Gastroesophageal sphincter (tissue), 4 donors: ENCODE measurements around the gene P3H1. TPM values are rescaled to one million over a fixed set of nuclear protein-coding genes. Genes with fewer than 3 reads are reported as not detected.

Experiments
- ATAC-seq: fragments of 150-250 bp; one replicate; pipeline ENCODE4 v1.9.1; 2016; ENCODE audit warnings: mild to moderate bottlenecking, moderate library complexity
- H3K27ac ChIP-seq, 4 donors: fragments of 200-600 bp; sonication (generic) in 3 of 4; 1 replicate in 3 of 4; 2 replicates in 1 of 4; pipeline ENCODE4 v1.5.1; 2016 to 2019
- H3K27me3 ChIP-seq: fragments of 200-600 bp; sonication (generic); one replicate; pipeline ENCODE4 v1.5.1; 2019
- H3K36me3 ChIP-seq, 2 donors: fragments of 200-600 bp; sonication (generic); one replicate each; pipeline ENCODE4 v1.5.1; 2019; ENCODE audit warnings: control low read depth in 1 of 2
- H3K4me1 ChIP-seq, 3 donors: fragments of 200-600 bp; sonication (generic); 1 replicate in 2 of 3; 2 replicates in 1 of 3; pipeline ENCODE4 v1.5.1; 2016 to 2019; ENCODE audit warnings: control low read depth in 2 of 3
- H3K4me3 ChIP-seq, 2 donors: fragments of 200-600 bp; sonication (generic); one replicate each; pipeline ENCODE4 v1.5.1; 2019; ENCODE audit warnings: mild to moderate bottlenecking in 1 of 2, moderate library complexity in 1 of 2
- H3K9me3 ChIP-seq, 3 donors: fragments of 200-600 bp; sonication (generic); one replicate each; pipeline ENCODE4 v1.5.1; 2017 to 2019; ENCODE audit warnings: control low read depth in 2 of 3
- CTCF ChIP-seq, 4 experiments: fragments of 200-600 bp in 2 of 4; fragments of 450-650 bp in 2 of 4; sonication (generic) in 1 of 4; IDR thresholded peaks; one replicate each; pipeline ENCODE4 v1.5.1; 2017 to 2019; ENCODE audit warnings: antibody characterized with exemption in 4 of 4, mild to moderate bottlenecking in 2 of 4, moderate library complexity in 2 of 4
- EP300 ChIP-seq: sonication (generic); formaldehyde crosslinking; IDR thresholded peaks from one replicate; pipeline ENCODE4 v1.6.1; 2017; ENCODE audit warnings: antibody characterized with exemption, mild to moderate bottlenecking
- POLR2A ChIP-seq, 2 donors: fragments of 450-650 bp; IDR thresholded peaks; one replicate each; pipeline ENCODE4 v1.6.1; 2017; ENCODE audit warnings: antibody characterized with exemption in 2 of 2, mild to moderate bottlenecking in 2 of 2, moderate library complexity in 1 of 2
- POLR2AphosphoS5 ChIP-seq: sonication (generic); formaldehyde crosslinking; IDR thresholded peaks from one replicate; pipeline ENCODE4 v1.6.1; 2017; ENCODE audit warnings: antibody characterized with exemption
- WGBS, 2 donors: methylation state at CpG; one replicate each; pipeline ENCODE4 v1.1.5; 2018; ENCODE audit warnings: low coverage in 1 of 2; 5-methylcytosine and 5-hydroxymethylcytosine counted together
- total RNA-seq, 4 donors: library from RNA; depleted of rRNA; stranded (reverse); fragments of >200 nt; gene quantifications; one replicate each; pipeline ENCODE4 v1.1.0, GENCODE V29; 2016

The P3H1 gene
- total RNA-seq, 4 donors from 2014 or later, result 21.7 to 27.4 (median 23.0) TPM

DNA sequence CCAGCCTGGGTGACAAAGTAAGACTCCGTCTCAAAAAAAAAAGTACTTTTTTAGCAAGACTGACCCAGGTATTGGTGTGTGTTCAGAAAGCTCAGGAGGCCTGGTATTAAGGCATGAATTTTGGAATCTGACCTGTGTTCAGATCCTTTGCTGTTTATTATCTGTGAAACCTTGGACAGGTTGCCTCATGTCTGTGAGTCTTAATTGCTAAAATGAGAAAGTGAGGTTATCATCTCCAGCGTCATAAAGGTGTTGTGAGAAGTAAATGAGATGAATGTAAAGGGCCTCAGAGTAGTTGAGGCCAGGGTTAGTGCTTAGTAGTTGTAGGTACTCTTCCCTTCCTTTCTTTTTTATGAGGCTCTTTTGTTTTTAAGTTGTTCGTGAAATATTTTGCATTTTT, 3.0 kb upstream of the P3H1 start:
- WGBS, 2 donors, result 85 to 94% methylated on average over 3 of the region's 3 CpGs
- ATAC-seq, result no peak
- H3K27me3 ChIP-seq, result no peaks in the 10 kb centered on the region
- peaks cover 0 to 22% of the 10 kb centered on the region in 2 donors for H3K36me3 ChIP-seq
- H3K4me3 ChIP-seq, result no peak overlapping the region
- peaks cover 0 to 53% (median 7%) of the 10 kb centered on the region in 3 donors for H3K4me1 ChIP-seq
- no peaks in the 10 kb centered on the region for H3K9me3 ChIP-seq
- TF ChIP-seq EP300, result no peak
- no peak for TF ChIP-seq POLR2AphosphoS5
- no peak for TF ChIP-seq POLR2A (IDR thresholded peaks at IDR 0.05)
- no peak for TF ChIP-seq CTCF (IDR thresholded peaks at IDR 0.05)
- H3K27ac ChIP-seq, result no peak overlapping the region

DNA sequence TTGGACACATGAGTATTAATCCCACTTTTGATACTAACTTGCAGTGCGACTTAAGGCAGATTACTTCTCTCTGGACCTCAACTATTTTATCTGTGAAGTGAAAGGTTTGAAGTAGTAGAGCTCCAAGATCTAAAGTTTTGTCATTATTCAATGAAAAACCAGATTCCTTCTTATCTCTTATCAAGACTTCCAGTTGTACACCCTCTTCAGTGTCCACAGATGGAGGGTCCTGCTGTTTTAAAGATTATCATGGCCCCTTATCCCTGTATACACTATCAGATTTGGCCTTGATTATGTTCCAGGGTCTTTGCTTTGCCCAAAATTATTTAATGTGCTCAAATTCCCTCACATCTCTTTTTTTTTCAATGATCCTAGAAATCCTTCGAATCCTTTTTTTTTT, 1.3 kb upstream of the P3H1 start:
- H3K36me3 ChIP-seq, result peaks cover 0 to 5% of the 10 kb centered on the region in 2 donors
- peak overlapping the region; percentile 87 to 96 for H3K4me3 ChIP-seq
- H3K27me3 ChIP-seq, result no peaks in the 10 kb centered on the region
- WGBS, 2 donors, result 66 to 86% methylated on average over 2 of the region's 2 CpGs
- no peak for TF ChIP-seq EP300
- no peak for TF ChIP-seq POLR2A (IDR thresholded peaks at IDR 0.05)
- no peak for TF ChIP-seq CTCF (IDR thresholded peaks at IDR 0.05)
- TF ChIP-seq POLR2AphosphoS5, result no peak
- no peaks in the 10 kb centered on the region for H3K9me3 ChIP-seq
- H3K27ac ChIP-seq, result peak overlapping the region in 1 of 4 donors; percentile 97
- H3K4me1 ChIP-seq, result peaks cover 0 to 65% (median 11%) of the 10 kb centered on the region in 3 donors
- no peak for ATAC-seq

DNA sequence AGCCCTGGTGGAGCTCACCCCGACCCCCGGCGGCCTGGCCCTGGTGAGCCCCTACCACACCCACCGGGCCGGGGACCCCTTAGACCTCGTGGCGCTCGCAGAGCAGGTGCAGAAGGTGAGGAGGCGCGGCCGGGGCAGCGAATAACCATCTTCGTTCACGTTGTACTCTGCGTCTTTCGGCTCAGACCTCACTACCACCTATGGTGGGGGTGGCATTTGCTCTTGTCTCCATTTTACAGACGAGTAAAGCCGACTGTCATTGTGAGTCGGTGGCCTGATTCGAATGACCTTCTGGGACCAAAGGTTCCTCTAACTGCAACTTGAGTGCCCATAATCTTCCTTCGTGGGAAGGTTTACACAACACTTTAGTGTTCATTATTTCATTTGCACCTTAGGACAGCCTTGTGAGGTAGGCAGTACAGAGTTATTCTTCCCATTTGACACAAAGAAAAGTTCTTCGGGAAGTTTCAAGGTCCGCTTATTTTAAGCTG, 727 bp upstream of the P3H1 start:
- Histone ChIP-seq H3K4me3 (peak overlapping the region; percentile 87 to 96), H3K4me1 (peaks cover 0 to 67% (median 11%) of the 10 kb centered on the region in 3 donors), H3K9me3 (no peaks in the 10 kb centered on the region), H3K36me3 (peaks cover 0 to 4% of the 10 kb centered on the region in 2 donors), H3K27ac (peak overlapping the region; percentile 84 to 98 (median 96)), H3K27me3 (no peaks in the 10 kb centered on the region)
- TF ChIP-seq EP300 (no peak), CTCF (IDR thresholded peaks at IDR 0.05) (no peak), POLR2AphosphoS5 (no peak), POLR2A (IDR thresholded peaks at IDR 0.05) (no peak)
- peak; percentile 1 for ATAC-seq
- WGBS, 2 donors, result 2 to 3% methylated on average over 10 of the region's 23 CpGs

- Histone ChIP-seq H3K4me1 (peaks cover 0 to 62% (median 11%) of the 10 kb centered on the region in 3 donors), H3K27ac (peak overlapping the region; percentile 64 to 98 (median 95)), H3K4me3 (peak overlapping the region; percentile 69 to 96), H3K9me3 (no peaks in the 10 kb centered on the region), H3K27me3 (no peaks in the 10 kb centered on the region), H3K36me3 (peaks cover 0 to 16% of the 10 kb centered on the region in 2 donors)
- TF ChIP-seq EP300 (no peak), CTCF (IDR thresholded peaks at IDR 0.05) (peak in 3 of 4 experiments; percentile 55 to 57 (median 56)), POLR2A (IDR thresholded peaks at IDR 0.05) (no peak), POLR2AphosphoS5 (no peak)
- WGBS, 2 donors, result 0% methylated on average over 3 to 8 of the region's 44 CpGs
- peak; percentile 6 for ATAC-seq
Observed at GRCh38 chr1:42765832-42766740, 742 bp downstream of the P3H1 start.
